Measurements from ENCODE around the gene MARK4. TPM values are rescaled to one million over a fixed set of nuclear protein-coding genes. Genes with fewer than 3 reads are reported as not detected.
"Not testable (repeated sequence)": the region's sequence is repeated elsewhere in the genome, so short reads cannot be mapped to it uniquely, and the experiment has no call there.

The MARK4 gene
- polyA plus RNA-seq (ENCODE audit: insufficient read length in 4 of 4) = 10 to 100 TPM; 35.9 to 42.3 (median 40.7) TPM

GRCh38 chr19:45250832-45251451 is at the start of gene MARK4:
Gene MARK4 (plus strand): TSS chr19:45251271. CDS start chr19:45251589, 318 bp downstream.
- DNase-seq (ENCODE audit: low read depth in 4 of 4, low spot score in 3 of 4) = no peak

GRCh38 chr19:45202637-45203036 is 48.4 kb upstream of the MARK4 start:
- DNase-seq (ENCODE audit: low read depth in 4 of 4, low spot score in 3 of 4) = no peak

GRCh38 chr19:45205810-45206209 is 45.3 kb upstream of the MARK4 start:
- no peak for DNase-seq (ENCODE audit: low read depth in 4 of 4, low spot score in 3 of 4)

GRCh38 chr19:45206328-45206727 is 44.7 kb upstream of the MARK4 start:
- no peak for DNase-seq (ENCODE audit: low read depth in 4 of 4, low spot score in 3 of 4)

- DNase-seq (ENCODE audit: low read depth in 4 of 4, low spot score in 3 of 4) = no peak
Measured at GRCh38 chr19:45211751-45212381, 39.2 kb upstream of the MARK4 start.

- DNase-seq (ENCODE audit: low read depth in 4 of 4, low spot score in 3 of 4) = no peak
Measured at GRCh38 chr19:45213031-45213430, 38.0 kb upstream of the MARK4 start.

- no peak for DNase-seq (ENCODE audit: low read depth in 4 of 4, low spot score in 3 of 4)
Measured at GRCh38 chr19:45215391-45216191, 35.5 kb upstream of the MARK4 start.

GRCh38 chr19:45216667-45217066 is 34.4 kb upstream of the MARK4 start:
- DNase-seq (ENCODE audit: low read depth in 4 of 4, low spot score in 3 of 4) = no peak

- DNase-seq (ENCODE audit: low read depth in 4 of 4, low spot score in 3 of 4) = no peak
Measured at GRCh38 chr19:45217193-45217956, 33.7 kb upstream of the MARK4 start.

- no peak for DNase-seq (ENCODE audit: low read depth in 4 of 4, low spot score in 3 of 4)
Measured at GRCh38 chr19:45217957-45218334, 33.1 kb upstream of the MARK4 start.

GRCh38 chr19:45218426-45218825 is 32.6 kb upstream of the MARK4 start:
- DNase-seq (ENCODE audit: low read depth in 4 of 4, low spot score in 3 of 4) = no peak

- DNase-seq (ENCODE audit: low read depth in 4 of 4, low spot score in 3 of 4) = no peak
Measured at GRCh38 chr19:45218911-45219743, 31.9 kb upstream of the MARK4 start.

- DNase-seq (ENCODE audit: low read depth in 4 of 4, low spot score in 3 of 4) = no peak
Measured at GRCh38 chr19:45222724-45223123, 28.3 kb upstream of the MARK4 start.

- DNase-seq (ENCODE audit: low read depth in 4 of 4, low spot score in 3 of 4) = no peak
Measured at GRCh38 chr19:45223879-45224278, 27.2 kb upstream of the MARK4 start.

- no peak for DNase-seq (ENCODE audit: low read depth in 4 of 4, low spot score in 3 of 4)
Measured at GRCh38 chr19:45224645-45225044, 26.4 kb upstream of the MARK4 start.

- DNase-seq (ENCODE audit: low read depth in 4 of 4, low spot score in 3 of 4) = not testable (repeated sequence)
Measured at GRCh38 chr19:45229056-45229455, 22.0 kb upstream of the MARK4 start.

GRCh38 chr19:45231891-45232290 is 19.2 kb upstream of the MARK4 start:
- DNase-seq (ENCODE audit: low read depth in 4 of 4, low spot score in 3 of 4) = no peak

- DNase-seq (ENCODE audit: low read depth in 4 of 4, low spot score in 3 of 4) = no peak
Measured at GRCh38 chr19:45234089-45234869, 16.8 kb upstream of the MARK4 start.

GRCh38 chr19:45235485-45235884 is 15.6 kb upstream of the MARK4 start:
- no peak for DNase-seq (ENCODE audit: low read depth in 4 of 4, low spot score in 3 of 4)

All from right renal pelvis (tissue), 4 donors.